ENCODE data around the gene CCDC57.

Gene CCDC57

GRCh38 chr17:82232876-82233785 lies 20.5 kb upstream of the CCDC57 start:
- H3K4me1 ChIP-seq (ENCODE audit: control insufficient read depth, insufficient read depth, low read length), result peaks cover 74% of the 10 kb centered on the region
- no peaks in the 10 kb centered on the region for H3K36me3 ChIP-seq (ENCODE audit: control insufficient read depth in 2 of 2, insufficient read depth in 2 of 2, low read length in 2 of 2)
- no peak overlapping the region for H3K9ac ChIP-seq (ENCODE audit: low read length in 2 of 2)

DNA sequence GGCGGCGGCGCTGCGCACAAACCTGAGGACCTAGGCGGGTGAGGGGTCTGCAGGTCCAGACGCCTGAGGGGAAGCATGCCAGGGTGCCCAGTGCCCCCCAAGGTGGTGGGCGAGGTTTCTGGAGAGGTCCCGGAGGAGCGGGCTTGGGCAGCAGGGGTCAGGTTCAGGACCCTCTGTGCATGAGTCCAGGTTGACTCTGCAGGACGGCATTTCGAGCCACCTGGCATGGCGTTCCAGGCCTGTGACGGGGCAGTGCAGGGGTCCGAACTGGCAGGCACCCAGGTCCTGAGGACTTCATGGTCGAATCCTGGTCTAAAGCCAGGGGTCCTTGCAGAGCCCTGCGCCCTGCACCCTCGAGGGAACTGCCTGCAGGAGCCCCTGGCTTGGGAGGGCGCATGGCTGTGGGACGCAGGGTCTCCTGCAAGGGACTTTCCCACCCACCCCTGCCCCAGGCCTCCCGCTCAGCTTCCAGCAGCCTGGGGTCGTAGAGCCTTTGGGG lies 19.7 kb upstream of the CCDC57 start:
- Histone ChIP-seq H3K4me3 (ENCODE audit: low read length in 2 of 2) (no peak overlapping the region), H3K9ac (ENCODE audit: low read length in 2 of 2) (no peak overlapping the region), H3K4me1 (ENCODE audit: control insufficient read depth, insufficient read depth, low read length) (peaks cover 67% of the 10 kb centered on the region), H3K27me3 (ENCODE audit: control insufficient read depth in 1 of 2, insufficient read depth in 2 of 2, low read length in 2 of 2) (no peaks in the 10 kb centered on the region), H3K36me3 (ENCODE audit: control insufficient read depth in 2 of 2, insufficient read depth in 2 of 2, low read length in 2 of 2) (no peaks in the 10 kb centered on the region), H3K9me3 (ENCODE audit: control insufficient read depth in 2 of 2, low read length in 2 of 2) (no peaks in the 10 kb centered on the region), H3K27ac (ENCODE audit: low read length) (peak overlapping the region; percentile 67)

More at GRCh38 chr17:82232876-82233785, 20.5 kb upstream of the CCDC57 start:
- Histone ChIP-seq H3K9me3 (ENCODE audit: control insufficient read depth in 2 of 2, low read length in 2 of 2) (no peaks in the 10 kb centered on the region), H3K27me3 (ENCODE audit: control insufficient read depth in 1 of 2, insufficient read depth in 2 of 2, low read length in 2 of 2) (no peaks in the 10 kb centered on the region), H3K4me3 (ENCODE audit: low read length in 2 of 2) (no peak overlapping the region), H3K27ac (ENCODE audit: low read length) (no peak overlapping the region)

GRCh38 chr17:82231562-82232321 lies 19.1 kb upstream of the CCDC57 start:
- no peaks in the 10 kb centered on the region for H3K36me3 ChIP-seq (ENCODE audit: control insufficient read depth in 2 of 2, insufficient read depth in 2 of 2, low read length in 2 of 2)
- H3K27me3 ChIP-seq (ENCODE audit: control insufficient read depth in 1 of 2, insufficient read depth in 2 of 2, low read length in 2 of 2), result no peaks in the 10 kb centered on the region
- H3K27ac ChIP-seq (ENCODE audit: low read length), result peak overlapping the region; percentile 67
- peak overlapping the region; percentile 36 to 57 for H3K9ac ChIP-seq (ENCODE audit: low read length in 2 of 2)
- peak overlapping the region; percentile 53 to 72 for H3K4me3 ChIP-seq (ENCODE audit: low read length in 2 of 2)
- peaks cover 61% of the 10 kb centered on the region for H3K4me1 ChIP-seq (ENCODE audit: control insufficient read depth, insufficient read depth, low read length)
- H3K9me3 ChIP-seq (ENCODE audit: control insufficient read depth in 2 of 2, low read length in 2 of 2), result no peaks in the 10 kb centered on the region

GRCh38 chr17:82231312-82231561 lies 18.6 kb upstream of the CCDC57 start:
- H3K9ac ChIP-seq (ENCODE audit: low read length in 2 of 2), result peak overlapping the region; percentile 36 to 57
- H3K27me3 ChIP-seq (ENCODE audit: control insufficient read depth in 1 of 2, insufficient read depth in 2 of 2, low read length in 2 of 2), result no peaks in the 10 kb centered on the region
- H3K9me3 ChIP-seq (ENCODE audit: control insufficient read depth in 2 of 2, low read length in 2 of 2), result no peaks in the 10 kb centered on the region
- H3K27ac ChIP-seq (ENCODE audit: low read length), result peak overlapping the region; percentile 67
- peak overlapping the region; percentile 53 to 72 for H3K4me3 ChIP-seq (ENCODE audit: low read length in 2 of 2)
- peaks cover 56% of the 10 kb centered on the region for H3K4me1 ChIP-seq (ENCODE audit: control insufficient read depth, insufficient read depth, low read length)
- H3K36me3 ChIP-seq (ENCODE audit: control insufficient read depth in 2 of 2, insufficient read depth in 2 of 2, low read length in 2 of 2), result no peaks in the 10 kb centered on the region

DNA sequence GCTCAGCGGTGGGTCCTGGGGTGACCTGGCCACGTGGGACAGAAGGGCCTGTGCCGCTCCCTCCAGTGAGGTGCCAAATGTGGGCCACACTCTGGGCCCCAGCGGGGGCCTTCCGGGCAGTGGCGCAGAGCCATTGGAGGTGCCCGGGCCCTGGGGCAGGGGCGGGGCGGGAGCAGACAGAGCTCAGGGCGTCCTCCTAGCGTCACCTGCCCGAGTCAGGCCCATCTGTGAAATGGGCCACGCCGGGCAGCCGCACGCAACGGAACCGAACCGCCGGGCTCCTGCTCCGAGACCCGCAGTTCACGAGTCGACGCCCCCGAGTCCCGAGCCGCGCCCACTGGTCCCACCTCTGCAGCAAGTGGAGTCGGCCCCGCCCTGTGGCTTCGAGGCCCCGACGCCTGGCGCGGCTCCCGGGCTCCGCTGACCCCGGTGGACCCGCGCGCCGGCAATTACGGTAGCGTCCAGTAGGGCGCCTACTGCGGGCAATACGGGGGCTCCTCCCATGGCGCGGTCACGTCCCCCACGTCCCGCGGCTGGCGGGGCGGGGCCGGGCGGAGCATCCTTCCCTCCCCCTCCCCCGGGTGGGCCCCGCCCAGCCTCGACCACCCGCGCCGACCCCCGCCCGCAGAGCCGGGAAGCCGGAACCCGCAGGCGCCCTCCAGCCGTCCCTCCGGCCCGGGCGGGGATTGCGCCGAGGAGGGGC lies 18.1 kb upstream of the CCDC57 start:
- no peaks in the 10 kb centered on the region for H3K27me3 ChIP-seq (ENCODE audit: control insufficient read depth in 1 of 2, insufficient read depth in 2 of 2, low read length in 2 of 2)
- peak overlapping the region; percentile 67 for H3K27ac ChIP-seq (ENCODE audit: low read length)
- H3K4me1 ChIP-seq (ENCODE audit: control insufficient read depth, insufficient read depth, low read length), result peaks cover 51% of the 10 kb centered on the region
- peak overlapping the region; percentile 13 to 57 for H3K9ac ChIP-seq (ENCODE audit: low read length in 2 of 2)
- no peaks in the 10 kb centered on the region for H3K9me3 ChIP-seq (ENCODE audit: control insufficient read depth in 2 of 2, low read length in 2 of 2)
- no peaks in the 10 kb centered on the region for H3K36me3 ChIP-seq (ENCODE audit: control insufficient read depth in 2 of 2, insufficient read depth in 2 of 2, low read length in 2 of 2)
- peak overlapping the region; percentile 53 to 72 for H3K4me3 ChIP-seq (ENCODE audit: low read length in 2 of 2)

DNA sequence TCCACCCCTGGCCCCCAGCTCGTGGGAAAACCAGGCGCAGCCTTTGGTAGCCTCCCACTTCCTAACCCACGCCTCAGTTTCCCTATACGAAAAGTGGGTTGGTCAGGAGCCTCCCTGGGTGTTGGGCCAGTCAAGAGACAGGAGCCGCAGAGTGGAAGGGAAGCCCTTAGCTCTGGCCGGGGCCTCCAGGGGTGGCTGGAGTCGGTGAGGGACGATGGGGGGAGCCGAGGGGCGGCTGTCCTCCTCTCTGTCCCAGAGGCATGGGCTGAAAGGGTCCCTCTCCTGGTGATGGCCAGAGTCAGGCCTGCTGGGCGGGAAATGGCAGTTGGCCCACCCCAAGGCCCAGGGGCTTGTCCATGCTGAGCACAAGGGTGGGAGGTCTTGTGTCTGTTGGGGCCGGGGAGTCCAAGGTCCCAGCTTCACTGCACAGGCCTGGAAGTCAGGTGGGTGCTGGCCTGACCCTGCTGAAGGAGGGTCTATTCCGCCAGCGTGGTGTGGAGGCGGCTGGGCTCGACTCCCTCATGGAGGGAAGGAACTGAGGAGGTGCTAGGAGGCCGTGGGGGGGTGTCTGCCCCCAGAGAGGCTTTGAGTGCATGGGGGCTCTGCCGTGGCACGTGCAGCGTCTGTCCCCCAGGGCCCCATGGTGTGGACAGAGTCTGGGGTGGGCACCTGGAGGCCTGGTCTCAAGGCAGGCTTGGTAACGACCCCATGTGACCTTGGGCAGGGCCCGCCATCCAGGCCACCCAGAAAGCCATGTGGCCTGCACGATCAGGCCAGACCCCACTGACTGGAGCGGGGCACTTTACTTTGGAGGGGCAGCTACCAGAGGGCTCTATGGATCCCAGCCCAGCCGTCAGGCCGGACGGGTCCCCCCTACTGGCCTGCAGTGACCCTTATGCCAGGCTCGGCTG lies 17.3 kb upstream of the CCDC57 start:
- Histone ChIP-seq H3K9me3 (ENCODE audit: control insufficient read depth in 2 of 2, low read length in 2 of 2) (no peaks in the 10 kb centered on the region), H3K4me3 (ENCODE audit: low read length in 2 of 2) (peak overlapping the region; percentile 13 to 72), H3K27ac (ENCODE audit: low read length) (peak overlapping the region; percentile 67), H3K27me3 (ENCODE audit: control insufficient read depth in 1 of 2, insufficient read depth in 2 of 2, low read length in 2 of 2) (no peaks in the 10 kb centered on the region), H3K4me1 (ENCODE audit: control insufficient read depth, insufficient read depth, low read length) (peaks cover 43% of the 10 kb centered on the region), H3K36me3 (ENCODE audit: control insufficient read depth in 2 of 2, insufficient read depth in 2 of 2, low read length in 2 of 2) (no peaks in the 10 kb centered on the region), H3K9ac (ENCODE audit: low read length in 2 of 2) (peak overlapping the region; percentile 29 to 53)

GRCh38 chr17:82228842-82229697 lies 16.4 kb upstream of the CCDC57 start, which contains the start of gene SLC16A3:
TSS of gene SLC16A3 (plus strand) at chr17:82229042. CDS start at chr17:82236009, 6,967 bp downstream.
- H3K9ac ChIP-seq (ENCODE audit: low read length in 2 of 2), result peak within 1 kb of the TSS; percentile 29 to 53
- H3K9me3 ChIP-seq (ENCODE audit: control insufficient read depth in 2 of 2, low read length in 2 of 2), result no peaks in the 10 kb centered on the region

DNA sequence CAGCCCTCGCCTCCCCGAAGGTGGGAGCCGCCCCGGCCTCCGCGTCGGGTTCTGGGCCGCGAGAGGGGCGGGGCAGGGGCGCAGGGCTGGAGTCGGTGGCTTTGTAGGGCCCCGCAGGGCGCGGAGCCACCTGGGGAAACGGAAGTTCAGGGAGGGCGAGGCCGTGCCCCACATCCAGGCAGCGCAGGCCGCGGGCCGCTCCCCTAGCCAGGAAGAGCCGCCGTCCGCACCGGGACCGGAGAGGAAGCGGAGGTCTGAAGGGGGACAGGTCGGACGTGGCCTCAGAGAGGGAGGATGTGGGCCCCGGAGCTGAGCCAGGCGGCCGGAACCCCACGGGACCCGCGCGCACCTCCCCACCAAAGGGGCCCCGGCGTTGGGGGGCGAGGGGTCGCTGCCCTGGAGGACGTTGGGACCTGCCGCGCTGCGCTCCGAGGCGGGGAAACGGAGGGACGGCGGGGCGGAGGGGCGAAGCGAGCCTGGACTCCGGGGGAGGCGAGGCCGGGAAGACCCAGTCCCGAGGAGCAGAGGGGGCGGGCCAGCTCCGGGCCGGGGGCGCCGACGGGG lies 15.7 kb upstream of the CCDC57 start:
- H3K9ac ChIP-seq (ENCODE audit: low read length in 2 of 2), result peak overlapping the region in 1 of 2 donors; percentile 42
- H3K4me3 ChIP-seq (ENCODE audit: low read length in 2 of 2), result peak overlapping the region in 1 of 2 donors; percentile 72
- no peaks in the 10 kb centered on the region for H3K9me3 ChIP-seq (ENCODE audit: control insufficient read depth in 2 of 2, low read length in 2 of 2)
- peak overlapping the region; percentile 58 for H3K27ac ChIP-seq (ENCODE audit: low read length)
- no peaks in the 10 kb centered on the region for H3K36me3 ChIP-seq (ENCODE audit: control insufficient read depth in 2 of 2, insufficient read depth in 2 of 2, low read length in 2 of 2)
- no peaks in the 10 kb centered on the region for H3K27me3 ChIP-seq (ENCODE audit: control insufficient read depth in 1 of 2, insufficient read depth in 2 of 2, low read length in 2 of 2)
- H3K4me1 ChIP-seq (ENCODE audit: control insufficient read depth, insufficient read depth, low read length), result peaks cover 37% of the 10 kb centered on the region

More at GRCh38 chr17:82228842-82229697, 16.4 kb upstream of the CCDC57 start, which contains the start of gene SLC16A3:
- Histone ChIP-seq H3K36me3 (ENCODE audit: control insufficient read depth in 2 of 2, insufficient read depth in 2 of 2, low read length in 2 of 2) (no peaks in the 10 kb centered on the region), H3K27ac (ENCODE audit: low read length) (peak within 1 kb of the TSS; percentile 58), H3K27me3 (ENCODE audit: control insufficient read depth in 1 of 2, insufficient read depth in 2 of 2, low read length in 2 of 2) (no peaks in the 10 kb centered on the region), H3K4me3 (ENCODE audit: low read length in 2 of 2) (peak within 1 kb of the TSS; percentile 13 to 72), H3K4me1 (ENCODE audit: control insufficient read depth, insufficient read depth, low read length) (peaks cover 37% of the 10 kb centered on the region)
